Dendritic cell treated with granulocyte-macrophage colony-stimulating factor and Interleukin-4, amounts not matched to agents 40 ng/mL and 50 ng/mL, for 4 days (primary cell): ENCODE results near the gene KLKB1.

ENCODE experiments used
- H3K27ac Mint-ChIP-seq: one replicate; pipeline ENCODE4 v1.8.0; 2022; ENCODE audit warnings: mild to moderate bottlenecking, mixed read lengths
- H3K27me3 Mint-ChIP-seq: one replicate; pipeline ENCODE4 v1.8.0; 2022; ENCODE audit warnings: mild to moderate bottlenecking, mixed read lengths
- H3K36me3 Mint-ChIP-seq: one replicate; pipeline ENCODE4 v1.8.0; 2022; ENCODE audit warnings: low read depth, mixed read lengths
- H3K4me1 Mint-ChIP-seq: one replicate; pipeline ENCODE4 v1.8.0; 2022; ENCODE audit warnings: low read depth, mixed read lengths
- H3K4me3 Mint-ChIP-seq: one replicate; pipeline ENCODE4 v1.8.0; 2022; ENCODE audit warnings: mild to moderate bottlenecking, moderate library complexity, mixed read lengths
- H3K9me3 Mint-ChIP-seq: one replicate; pipeline ENCODE4 v1.8.0; 2022; ENCODE audit warnings: mixed read lengths
- intact Hi-C: fragments of 100-400 bp; cut with micrococcal nuclease; formaldehyde crosslinking; loops from one replicate; pipeline ENCODE4 v1.15.0; 2022

KLKB1 gene

GRCh38 chr4:186298031-186298647 is 70.8 kb downstream of the KLKB1 start:
- Mint-ChIP-seq H3K4me1 (no peaks in the 10 kb centered on the region), H3K4me3 (no peak overlapping the region), H3K9me3 (no peaks in the 10 kb centered on the region), H3K27ac (no peak overlapping the region), H3K36me3 (no peaks in the 10 kb centered on the region), H3K27me3 (peaks cover 16% of the 10 kb centered on the region)
- intact Hi-C loops = no loop called here

GRCh38 chr4:186299291-186299690 is 72.0 kb downstream of the KLKB1 start:
- no peaks in the 10 kb centered on the region for H3K36me3 Mint-ChIP-seq
- no peak overlapping the region for H3K4me3 Mint-ChIP-seq
- peaks cover 16% of the 10 kb centered on the region for H3K27me3 Mint-ChIP-seq
- H3K4me1 Mint-ChIP-seq = no peaks in the 10 kb centered on the region
- intact Hi-C loops = no loop called here
- H3K27ac Mint-ChIP-seq = no peak overlapping the region
- no peaks in the 10 kb centered on the region for H3K9me3 Mint-ChIP-seq

GRCh38 chr4:186300659-186301390 is 73.5 kb downstream of the KLKB1 start:
- Mint-ChIP-seq H3K4me3 (no peak overlapping the region), H3K27me3 (peaks cover 16% of the 10 kb centered on the region), H3K9me3 (no peaks in the 10 kb centered on the region), H3K36me3 (no peaks in the 10 kb centered on the region), H3K27ac (no peak overlapping the region), H3K4me1 (no peaks in the 10 kb centered on the region)
- intact Hi-C loops = no loop called here

- Mint-ChIP-seq H3K27me3 (peaks cover 2% of the 10 kb centered on the region), H3K4me3 (no peak overlapping the region), H3K27ac (no peak overlapping the region), H3K36me3 (no peaks in the 10 kb centered on the region), H3K9me3 (no peaks in the 10 kb centered on the region), H3K4me1 (no peaks in the 10 kb centered on the region)
- intact Hi-C loops = no loop called here
Observed at GRCh38 chr4:186304216-186304615, 76.9 kb downstream of the KLKB1 start.

- Mint-ChIP-seq H3K4me3 (no peak overlapping the region), H3K36me3 (no peaks in the 10 kb centered on the region), H3K4me1 (no peaks in the 10 kb centered on the region), H3K27ac (no peak overlapping the region), H3K9me3 (no peaks in the 10 kb centered on the region), H3K27me3 (no peaks in the 10 kb centered on the region)
- intact Hi-C loops = no loop called here
Observed at GRCh38 chr4:186304866-186305505, 77.7 kb downstream of the KLKB1 start.

GRCh38 chr4:186307497-186307896 is 80.2 kb downstream of the KLKB1 start:
- Mint-ChIP-seq H3K4me1 (no peaks in the 10 kb centered on the region), H3K27ac (no peak overlapping the region), H3K36me3 (no peaks in the 10 kb centered on the region), H3K4me3 (no peak overlapping the region), H3K27me3 (no peaks in the 10 kb centered on the region), H3K9me3 (no peaks in the 10 kb centered on the region)
- intact Hi-C loops = no loop called here

- Mint-ChIP-seq H3K9me3 (no peaks in the 10 kb centered on the region), H3K27ac (no peak overlapping the region), H3K36me3 (no peaks in the 10 kb centered on the region), H3K27me3 (no peaks in the 10 kb centered on the region), H3K4me3 (no peak overlapping the region), H3K4me1 (no peaks in the 10 kb centered on the region)
- intact Hi-C loops = no loop called here
Observed at GRCh38 chr4:186307916-186308315, 80.6 kb downstream of the KLKB1 start.
